ENCODE measurements around the gene MYO1B. TPM values are rescaled to one million over a fixed set of nuclear protein-coding genes. Genes with fewer than 3 reads are reported as not detected.

MYO1B gene
- total RNA-seq, 1 experiment from 2014 or later = 43.2 TPM

DNA sequence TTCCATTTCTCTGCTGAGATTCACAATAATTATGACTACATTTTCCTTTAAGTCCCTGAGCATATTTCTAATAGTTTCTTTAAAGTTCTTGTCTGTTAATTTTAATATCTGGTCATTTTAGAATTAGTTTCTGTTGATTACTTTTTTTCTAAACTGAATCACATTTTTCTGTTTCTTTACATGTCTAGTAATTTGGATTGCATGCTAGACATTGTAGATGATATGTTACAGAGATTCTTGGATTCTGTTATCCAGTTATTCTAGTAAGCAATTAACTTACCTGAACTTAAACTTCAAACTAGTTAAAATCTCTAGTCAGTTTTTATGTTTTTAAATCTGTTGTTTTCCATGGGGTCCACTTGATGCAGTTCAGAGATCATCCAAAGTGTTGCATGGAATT is 214.0 kb downstream of the MYO1B start:
- Mint-ChIP-seq H3K4me1 (no peaks in the 10 kb centered on the region), H3K36me3 (ENCODE audit: insufficient read depth in 1 of 3, low read depth in 3 of 3) (peaks cover under 1 to 18% (median 5%) of the 10 kb centered on the region in 3 experiments; a peak in 5 of 7 replicates), H3K27ac (no peak overlapping the region), H3K27me3 (ENCODE audit: low read depth) (no peaks in the 10 kb centered on the region), H3K9me3 (peaks cover 20 to 22% of the 10 kb centered on the region in 2 experiments), H3K4me3 (no peak overlapping the region)
- H3K9me3 ChIP-seq (ENCODE audit: control insufficient read depth, low read depth, low read length) = peaks cover 2% of the 10 kb centered on the region
- H3K9ac ChIP-seq (ENCODE audit: extremely low read depth, insufficient read length, low read length) = no peak overlapping the region
- no peak overlapping the region for H3K27ac ChIP-seq (ENCODE audit: insufficient read length, low read depth, low read length)
- H3K79me1 ChIP-seq (ENCODE audit: insufficient read depth, low read depth, low read length, poor library complexity, severe bottlenecking) = no peaks in the 10 kb centered on the region
- TF ChIP-seq CTCF (conservative IDR thresholded peaks at IDR 0.05) = no peak
- H3K56ac ChIP-seq (ENCODE audit: insufficient read length, low read depth, low read length) = no peak overlapping the region
- H2AFZ ChIP-seq (ENCODE audit: low read length) = no peak overlapping the region
- no peak overlapping the region for H3K4me2 ChIP-seq (ENCODE audit: insufficient read depth, insufficient read length, low read length)
- no peak overlapping the region for H2AK5ac ChIP-seq (ENCODE audit: insufficient read length, low read length)
- H4K8ac ChIP-seq (replicated peaks; ENCODE audit: insufficient read length, low read depth, low read length) = no peak overlapping the region
- no peak overlapping the region for H3K14ac ChIP-seq (ENCODE audit: insufficient read depth, low read length)
- no peak overlapping the region for H2BK20ac ChIP-seq (ENCODE audit: low read depth, low read length, poor library complexity, severe bottlenecking)
- no peak overlapping the region for H3K4ac ChIP-seq (ENCODE audit: low read depth, low read length)
- no peaks in the 10 kb centered on the region for H3K27me3 ChIP-seq (ENCODE audit: insufficient read depth, low read length)
- H2BK120ac ChIP-seq (ENCODE audit: low read depth, low read length, poor library complexity, severe bottlenecking) = no peak overlapping the region
- H3K18ac ChIP-seq (ENCODE audit: insufficient read length, low read depth, low read length) = no peak overlapping the region
- H3K4me1 ChIP-seq (ENCODE audit: insufficient read depth, low read length) = no peaks in the 10 kb centered on the region
- H4K20me1 ChIP-seq (ENCODE audit: control insufficient read depth, insufficient read depth, insufficient read length) = no peaks in the 10 kb centered on the region
- H4K91ac ChIP-seq (ENCODE audit: insufficient read length, low read depth, low read length) = no peak overlapping the region
- H3K79me2 ChIP-seq (ENCODE audit: insufficient read depth, low read length) = no peaks in the 10 kb centered on the region
- no peak overlapping the region for H2BK15ac ChIP-seq (ENCODE audit: low read depth, low read length)
- H3K23ac ChIP-seq (ENCODE audit: insufficient read length, low read depth, low read length) = no peak overlapping the region
- no peaks in the 10 kb centered on the region for H3K23me2 ChIP-seq (ENCODE audit: insufficient read length, low read depth, low read length, poor library complexity, severe bottlenecking)
- no peak overlapping the region for H4K5ac ChIP-seq (ENCODE audit: insufficient read length, low read depth, low read length)
- no peak overlapping the region for H3T11ph ChIP-seq (ENCODE audit: low read length)
- no peak for DNase-seq
- no peak overlapping the region for H2BK5ac ChIP-seq (ENCODE audit: insufficient read length, low read length)
- H2BK12ac ChIP-seq (ENCODE audit: insufficient read length, low read depth, low read length) = no peak overlapping the region

Data from H9 (cell line).